ENCODE data around the gene NHSL2.
A peak's percentile ranks its signal among the peaks of the same experiment; 100 is the strongest.

The NHSL2 gene

GRCh38 chrX:72180539-72180938, 269.9 kb downstream of the NHSL2 start:
- no peak for DNase-seq (ENCODE audit: low spot score)

GRCh38 chrX:72181178-72182125, 270.8 kb downstream of the NHSL2 start, which contains the start of gene PIN4:
TSS of gene PIN4 (plus strand) at chrX:72181757. CDS start at chrX:72181786, 29 bp downstream.
- DNase-seq (ENCODE audit: low spot score) = peak; percentile 91

DNA sequence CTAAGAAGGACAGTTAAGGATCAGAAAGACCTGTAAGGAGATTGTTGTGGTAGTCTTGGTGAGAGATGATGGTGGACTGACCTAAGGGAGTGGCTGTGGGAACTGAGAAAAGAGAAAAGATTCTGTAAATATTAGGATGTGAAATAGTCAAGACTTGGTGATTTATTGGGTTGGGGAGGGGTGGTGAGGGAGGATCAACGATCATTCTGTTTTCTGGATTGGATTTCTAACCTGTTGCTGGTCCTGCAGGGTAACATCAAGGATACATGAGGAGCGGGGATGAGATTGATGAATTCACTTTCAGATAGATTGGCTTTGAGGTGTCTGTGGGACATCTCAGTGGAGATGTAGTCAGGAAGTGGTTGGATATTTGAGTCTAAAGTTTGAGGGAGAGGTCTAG, 272.3 kb downstream of the NHSL2 start:
- no peak for DNase-seq (ENCODE audit: low spot score)

- DNase-seq (ENCODE audit: low spot score) = no peak
Measured at GRCh38 chrX:72201836-72202536, 291.3 kb downstream of the NHSL2 start.

Measured in left forelimb (tissue), 1 donor.